ENCODE measurements around the gene RRP36. TPM values are rescaled to one million over a fixed set of nuclear protein-coding genes. Genes with fewer than 3 reads are reported as not detected.

The RRP36 gene
- total and polyA plus RNA-seq, 2 of the 8 experiments (the other 6 are each of a cell fraction or from before 2014, with no cell fraction given) = 33.9 to 92.3 TPM

- TF ChIP-seq KDM4A (IDR thresholded peaks at IDR 0.05; ENCODE audit: low read depth, low read length, severe bottlenecking) (peak; percentile 47), CTCF (IDR thresholded peaks at IDR 0.05; ENCODE audit: control extremely low read depth in 1 of 3, insufficient read depth in 1 of 3, low read depth in 1 of 3, low read length in 3 of 3) (no peak), SP4 (IDR thresholded peaks at IDR 0.05; ENCODE audit: low read length) (peak; percentile 96; the same call in 1 of the 2 replicates), CHD2 (IDR thresholded peaks at IDR 0.05; ENCODE audit: low read length) (no peak; the same call in 1 of the 2 replicates), EP300 (IDR thresholded peaks at IDR 0.05; ENCODE audit: borderline replicate concordance in 1 of 2, low read depth in 2 of 2, low read length in 2 of 2) (peak in 1 of 2 experiments; percentile 23; a peak in 1 of 3 replicates)
These were observed 7.5 kb upstream of the RRP36 start, which contains the start of the genes KLHDC3 and MEA1 (continued) for GRCh38 chr6:43013843-43014433.
